ENCODE results near the gene PCDHA4.
A peak's percentile ranks its signal among the peaks of the same experiment; 100 is the strongest.
"Not testable (repeated sequence)": the region's sequence is repeated elsewhere in the genome, so short reads cannot be mapped to it uniquely, and the experiment has no call there.

Gene PCDHA4

DNA sequence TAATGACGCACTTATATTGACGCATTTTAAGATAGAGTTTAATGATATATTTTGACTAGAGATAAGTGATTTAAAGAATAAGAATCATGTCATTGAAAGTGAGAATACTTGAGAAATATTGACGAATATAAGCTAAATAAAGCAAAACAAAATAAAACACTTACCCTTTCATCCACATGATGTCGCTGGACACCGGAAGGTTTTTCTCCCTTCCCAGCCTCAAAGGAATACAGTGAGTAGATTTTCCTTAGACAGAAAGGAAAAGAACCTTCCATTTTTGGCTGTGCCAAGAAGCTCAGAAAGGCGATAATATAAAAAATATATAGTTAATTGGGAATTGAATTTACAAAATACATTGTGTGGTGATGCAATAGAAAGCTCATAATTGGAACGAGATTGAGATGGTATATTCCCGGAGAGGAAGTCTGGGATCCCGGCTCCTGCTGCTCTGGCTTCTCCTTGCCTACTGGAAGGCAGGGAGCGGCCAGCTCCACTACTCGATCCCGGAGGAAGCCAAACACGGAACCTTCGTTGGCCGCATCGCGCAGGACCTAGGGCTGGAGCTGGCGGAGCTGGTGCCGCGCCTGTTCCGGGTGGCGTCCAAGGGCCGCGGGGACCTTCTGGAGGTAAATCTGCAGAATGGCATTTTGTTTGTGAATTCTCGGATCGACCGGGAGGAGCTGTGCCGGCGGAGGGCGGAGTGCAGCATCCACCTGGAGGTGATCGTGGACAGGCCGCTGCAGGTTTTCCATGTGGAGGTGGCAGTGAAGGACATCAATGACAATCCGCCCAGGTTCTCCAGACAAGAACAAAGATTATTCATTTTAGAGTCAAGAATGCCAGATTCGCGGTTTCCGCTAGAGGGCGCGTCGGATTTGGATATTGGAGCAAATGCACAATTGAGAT, 14.8 kb downstream of the PCDHA4 start, which contains the start of gene PCDHA5:
PCDHA5 (plus strand) TSS at position 239 of the 906 bp plus-strand sequence.
- DNase-seq (ENCODE audit: low spot score), result no peak

DNA sequence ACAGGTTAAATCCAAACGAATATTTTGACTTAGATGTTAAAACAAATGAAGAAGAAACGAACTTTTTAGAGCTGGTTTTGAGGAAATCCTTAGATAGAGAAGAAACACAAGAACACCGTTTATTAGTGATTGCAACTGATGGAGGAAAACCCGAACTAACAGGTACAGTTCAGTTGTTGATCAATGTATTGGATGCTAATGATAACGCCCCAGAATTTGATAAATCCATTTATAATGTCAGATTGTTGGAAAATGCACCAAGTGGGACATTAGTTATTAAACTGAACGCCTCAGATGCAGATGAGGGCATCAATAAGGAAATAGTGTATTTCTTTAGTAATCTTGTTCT, 15.4 kb downstream of the PCDHA4 start:
- DNase-seq (ENCODE audit: low spot score), result no peak

DNA sequence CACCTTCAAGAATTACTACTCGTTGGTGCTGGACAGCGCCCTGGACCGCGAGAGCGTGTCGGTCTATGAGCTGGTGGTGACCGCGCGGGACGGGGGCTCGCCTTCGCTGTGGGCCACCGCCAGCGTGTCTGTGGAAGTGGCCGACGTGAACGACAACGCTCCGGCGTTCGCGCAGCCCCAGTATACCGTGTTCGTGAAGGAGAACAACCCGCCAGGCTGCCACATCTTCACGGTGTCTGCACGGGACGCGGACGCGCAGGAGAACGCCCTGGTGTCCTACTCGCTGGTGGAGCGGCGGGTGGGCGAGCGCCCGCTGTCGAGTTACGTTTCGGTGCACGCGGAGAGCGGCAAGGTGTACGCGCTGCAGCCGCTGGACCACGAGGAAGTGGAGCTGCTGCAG, 16.1 kb downstream of the PCDHA4 start:
- not testable (repeated sequence) for DNase-seq (ENCODE audit: low spot score)

DNA sequence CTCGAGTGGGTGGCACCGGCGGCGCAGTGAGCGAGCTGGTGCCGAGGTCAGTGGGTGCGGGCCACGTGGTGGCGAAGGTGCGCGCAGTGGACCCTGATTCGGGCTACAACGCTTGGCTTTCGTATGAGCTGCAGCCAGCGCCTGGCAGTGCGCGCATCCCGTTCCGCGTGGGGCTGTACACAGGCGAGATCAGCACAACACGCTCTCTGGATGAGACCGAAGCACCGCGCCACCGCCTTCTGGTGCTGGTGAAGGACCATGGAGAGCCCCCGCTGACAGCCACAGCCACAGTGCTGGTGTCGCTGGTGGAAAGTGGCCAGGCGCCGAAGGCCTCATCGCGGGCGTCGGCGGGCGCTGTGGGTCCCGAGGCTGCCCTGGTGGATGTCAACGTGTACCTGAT, 16.6 kb downstream of the PCDHA4 start:
- no peak for DNase-seq (ENCODE audit: low spot score)

DNA sequence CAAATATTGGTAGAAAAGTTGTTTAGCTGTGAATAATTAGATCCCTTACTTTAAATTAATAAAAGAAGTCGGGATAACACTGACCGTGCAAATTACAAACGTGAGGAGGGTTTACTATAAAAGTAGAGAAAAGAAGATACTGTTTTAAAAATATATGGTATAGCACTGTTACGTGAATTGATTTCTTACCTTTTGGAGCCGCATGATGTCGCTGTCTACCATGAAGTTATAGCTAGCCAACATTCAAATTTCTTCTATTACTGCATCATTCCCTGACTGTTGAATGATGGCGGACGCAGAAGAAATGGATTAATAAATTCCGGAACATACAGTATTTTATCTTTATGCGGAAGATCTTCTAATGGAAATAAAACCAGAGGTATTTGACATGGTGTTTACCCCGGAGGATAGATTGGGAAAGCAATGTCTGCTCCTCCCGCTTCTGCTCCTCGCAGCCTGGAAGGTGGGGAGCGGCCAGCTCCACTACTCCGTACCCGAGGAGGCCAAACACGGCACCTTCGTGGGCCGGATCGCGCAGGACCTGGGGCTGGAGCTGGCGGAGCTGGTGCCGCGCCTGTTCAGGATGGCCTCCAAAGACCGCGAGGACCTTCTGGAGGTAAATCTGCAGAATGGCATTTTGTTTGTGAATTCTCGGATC, 21.0 kb downstream of the PCDHA4 start, which contains the start of gene PCDHA6:
PCDHA6 (plus strand) TSS at position 257 of the 658 bp plus-strand sequence; CDS start at position 389, 132 bp downstream.
- DNase-seq (ENCODE audit: low spot score), result no peak

DNA sequence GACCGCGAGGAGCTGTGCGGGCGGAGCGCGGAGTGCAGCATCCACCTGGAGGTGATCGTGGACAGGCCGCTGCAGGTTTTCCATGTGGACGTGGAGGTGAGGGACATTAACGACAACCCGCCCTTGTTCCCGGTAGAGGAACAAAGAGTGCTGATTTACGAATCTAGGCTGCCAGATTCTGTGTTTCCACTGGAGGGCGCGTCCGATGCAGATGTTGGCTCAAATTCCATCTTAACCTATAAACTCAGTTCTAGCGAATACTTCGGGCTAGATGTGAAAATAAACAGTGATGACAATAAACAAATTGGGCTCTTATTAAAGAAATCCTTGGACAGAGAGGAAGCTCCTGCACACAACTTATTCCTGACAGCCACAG, 21.5 kb downstream of the PCDHA4 start:
- no peak for DNase-seq (ENCODE audit: low spot score)

DNA sequence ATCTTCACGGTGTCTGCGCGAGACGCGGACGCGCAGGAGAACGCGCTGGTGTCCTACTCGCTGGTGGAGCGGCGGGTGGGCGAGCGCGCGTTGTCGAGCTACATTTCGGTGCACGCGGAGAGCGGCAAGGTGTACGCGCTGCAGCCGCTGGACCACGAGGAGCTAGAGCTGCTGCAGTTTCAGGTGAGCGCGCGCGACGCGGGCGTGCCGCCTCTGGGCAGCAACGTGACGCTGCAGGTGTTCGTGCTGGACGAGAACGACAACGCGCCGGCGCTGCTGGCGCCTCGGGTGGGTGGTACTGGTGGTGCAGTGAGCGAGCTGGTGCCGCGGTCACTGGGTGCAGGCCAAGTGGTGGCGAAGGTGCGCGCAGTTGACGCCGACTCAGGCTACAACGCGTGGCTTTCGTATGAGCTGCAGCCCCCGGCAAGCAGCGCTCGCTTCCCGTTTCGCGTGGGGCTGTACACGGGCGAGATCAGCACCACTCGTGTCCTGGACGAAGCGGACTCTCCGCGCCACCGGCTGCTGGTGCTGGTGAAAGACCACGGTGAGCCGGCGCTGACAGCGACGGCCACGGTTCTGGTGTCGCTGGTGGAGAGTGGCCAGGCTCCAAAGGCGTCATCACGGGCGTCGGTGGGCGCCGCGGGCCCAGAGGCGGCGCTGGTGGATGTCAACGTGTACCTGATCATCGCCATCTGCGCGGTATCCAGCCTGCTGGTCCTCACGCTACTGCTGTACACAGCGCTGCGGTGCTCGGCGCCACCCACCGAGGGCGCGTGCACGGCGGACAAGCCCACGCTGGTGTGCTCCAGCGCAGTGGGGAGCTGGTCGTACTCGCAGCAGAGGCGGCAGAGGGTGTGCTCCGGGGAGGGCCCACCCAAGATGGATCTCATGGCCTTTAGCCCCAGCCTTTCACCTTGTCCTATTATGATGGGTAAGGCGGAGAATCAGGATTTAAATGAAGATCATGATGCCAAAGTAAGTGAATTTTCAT, 22.9 kb downstream of the PCDHA4 start:
- not testable (repeated sequence) for DNase-seq (ENCODE audit: low spot score)

DNA sequence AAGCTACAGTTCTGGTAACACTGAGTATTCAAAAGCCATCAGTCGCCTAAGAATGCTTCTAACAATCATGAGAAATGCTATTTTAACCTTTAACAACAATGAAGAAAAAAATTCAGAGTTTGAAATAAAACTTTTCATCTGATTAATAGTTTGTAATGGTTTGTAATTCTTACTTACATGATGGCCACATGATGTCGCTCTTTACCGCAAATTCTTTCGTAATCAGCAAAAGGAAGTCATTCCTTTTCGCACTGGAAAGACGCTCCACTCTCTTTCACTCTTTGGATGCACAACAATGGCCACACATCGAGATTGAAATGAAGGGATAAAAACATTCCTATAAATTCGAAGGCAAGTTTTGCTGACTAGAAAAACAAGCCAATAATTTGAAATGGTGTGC, 27.1 kb downstream of the PCDHA4 start, which contains the start of gene PCDHA7:
PCDHA7 (plus strand) TSS at position 277 of the 400 bp plus-strand sequence; CDS start at position 392, 115 bp downstream.
- no peak for DNase-seq (ENCODE audit: low spot score)

DNA sequence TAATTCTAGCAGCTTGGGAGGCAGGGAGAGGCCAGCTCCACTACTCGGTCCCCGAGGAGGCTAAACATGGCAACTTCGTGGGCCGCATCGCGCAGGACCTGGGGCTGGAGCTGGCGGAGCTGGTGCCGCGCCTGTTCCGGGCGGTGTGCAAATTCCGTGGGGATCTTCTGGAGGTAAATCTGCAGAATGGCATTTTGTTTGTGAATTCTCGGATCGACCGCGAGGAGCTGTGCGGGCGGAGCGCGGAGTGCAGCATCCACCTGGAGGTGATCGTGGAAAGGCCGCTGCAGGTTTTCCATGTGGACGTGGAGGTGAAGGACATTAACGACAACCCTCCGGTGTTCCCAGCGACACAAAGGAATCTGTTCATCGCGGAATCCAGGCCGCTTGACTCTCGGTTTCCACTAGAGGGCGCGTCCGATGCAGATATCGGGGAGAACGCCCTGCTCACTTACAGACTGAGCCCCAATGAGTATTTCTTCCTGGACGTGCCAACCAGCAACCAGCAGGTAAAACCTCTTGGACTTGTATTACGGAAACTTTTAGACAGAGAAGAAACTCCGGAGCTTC, 27.7 kb downstream of the PCDHA4 start:
- DNase-seq (ENCODE audit: low spot score), result not testable (repeated sequence)

DNA sequence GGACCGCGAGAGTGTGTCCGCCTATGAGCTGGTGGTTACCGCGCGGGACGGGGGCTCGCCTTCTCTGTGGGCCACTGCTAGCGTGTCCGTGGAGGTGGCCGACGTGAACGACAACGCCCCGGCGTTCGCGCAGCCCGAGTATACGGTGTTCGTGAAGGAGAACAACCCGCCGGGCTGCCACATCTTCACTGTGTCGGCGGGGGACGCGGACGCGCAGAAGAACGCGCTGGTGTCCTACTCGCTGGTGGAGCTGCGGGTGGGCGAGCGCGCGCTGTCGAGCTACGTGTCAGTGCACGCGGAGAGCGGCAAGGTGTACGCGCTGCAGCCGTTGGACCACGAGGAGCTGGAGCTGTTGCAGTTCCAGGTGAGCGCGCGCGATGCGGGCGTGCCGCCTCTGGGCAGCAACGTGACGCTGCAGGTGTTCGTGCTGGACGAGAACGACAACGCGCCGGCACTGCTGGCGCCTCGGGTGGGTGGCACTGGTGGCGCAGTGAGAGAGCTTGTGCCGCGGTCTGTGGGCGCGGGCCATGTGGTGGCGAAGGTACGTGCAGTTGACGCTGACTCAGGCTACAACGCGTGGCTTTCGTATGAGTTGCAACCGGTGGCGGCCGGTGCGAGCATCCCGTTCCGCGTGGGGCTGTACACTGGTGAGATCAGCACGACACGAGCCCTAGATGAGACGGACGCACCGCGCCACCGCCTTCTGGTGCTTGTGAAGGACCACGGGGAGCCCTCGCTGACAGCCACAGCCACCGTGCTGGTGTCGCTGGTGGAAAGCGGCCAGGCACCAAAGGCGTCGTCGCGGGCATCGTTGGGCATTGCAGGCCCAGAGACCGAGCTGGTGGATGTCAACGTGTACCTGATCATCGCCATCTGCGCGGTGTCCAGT, 29.0 kb downstream of the PCDHA4 start:
- no peak for DNase-seq (ENCODE audit: low spot score)

DNA sequence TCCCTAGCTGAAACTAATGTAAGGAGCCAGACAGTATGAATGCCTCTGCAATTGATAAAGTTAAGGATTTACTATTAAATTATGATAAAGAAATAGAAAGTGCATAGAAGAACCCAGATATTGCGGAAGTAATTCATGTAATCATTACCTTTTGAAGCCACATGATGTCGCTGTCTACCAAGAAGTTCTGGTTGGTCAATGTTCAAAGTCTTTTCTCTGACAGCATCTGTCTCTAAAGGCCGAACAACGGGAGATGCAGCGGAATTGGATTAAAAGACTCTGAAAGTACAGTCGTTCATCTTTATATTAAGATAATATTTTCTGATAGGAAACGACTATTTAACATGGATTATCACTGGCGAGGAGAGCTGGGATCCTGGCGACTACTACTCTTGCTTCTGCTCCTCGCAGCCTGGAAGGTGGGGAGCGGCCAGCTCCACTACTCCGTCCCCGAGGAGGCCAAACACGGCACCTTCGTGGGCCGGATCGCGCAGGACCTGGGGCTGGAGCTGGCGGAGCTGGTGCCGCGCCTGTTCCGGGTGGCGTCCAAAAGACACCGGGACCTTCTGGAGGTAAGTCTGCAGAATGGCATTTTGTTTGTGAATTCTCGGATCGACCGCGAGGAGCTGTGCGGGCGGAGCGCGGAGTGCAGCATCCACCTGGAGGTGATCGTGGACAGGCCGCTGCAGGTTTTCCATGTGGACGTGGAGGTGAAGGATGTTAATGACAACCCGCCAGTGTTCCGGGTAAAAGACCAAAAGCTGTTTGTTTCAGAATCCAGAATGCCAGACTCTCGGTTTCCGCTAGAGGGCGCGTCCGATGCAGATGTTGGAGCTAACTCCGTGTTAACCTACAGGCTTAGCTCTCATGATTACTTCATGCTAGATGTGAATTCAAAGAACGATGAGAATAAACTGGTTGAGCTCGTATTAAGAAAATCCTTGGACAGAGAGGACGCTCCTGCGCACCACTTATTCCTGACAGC, 34.4 kb downstream of the PCDHA4 start, which contains the start of gene PCDHA8:
PCDHA8 (plus strand) TSS at position 210 of the 985 bp plus-strand sequence; CDS start at position 345, 135 bp downstream.
- DNase-seq (ENCODE audit: low spot score), result peak; percentile 1

DNA sequence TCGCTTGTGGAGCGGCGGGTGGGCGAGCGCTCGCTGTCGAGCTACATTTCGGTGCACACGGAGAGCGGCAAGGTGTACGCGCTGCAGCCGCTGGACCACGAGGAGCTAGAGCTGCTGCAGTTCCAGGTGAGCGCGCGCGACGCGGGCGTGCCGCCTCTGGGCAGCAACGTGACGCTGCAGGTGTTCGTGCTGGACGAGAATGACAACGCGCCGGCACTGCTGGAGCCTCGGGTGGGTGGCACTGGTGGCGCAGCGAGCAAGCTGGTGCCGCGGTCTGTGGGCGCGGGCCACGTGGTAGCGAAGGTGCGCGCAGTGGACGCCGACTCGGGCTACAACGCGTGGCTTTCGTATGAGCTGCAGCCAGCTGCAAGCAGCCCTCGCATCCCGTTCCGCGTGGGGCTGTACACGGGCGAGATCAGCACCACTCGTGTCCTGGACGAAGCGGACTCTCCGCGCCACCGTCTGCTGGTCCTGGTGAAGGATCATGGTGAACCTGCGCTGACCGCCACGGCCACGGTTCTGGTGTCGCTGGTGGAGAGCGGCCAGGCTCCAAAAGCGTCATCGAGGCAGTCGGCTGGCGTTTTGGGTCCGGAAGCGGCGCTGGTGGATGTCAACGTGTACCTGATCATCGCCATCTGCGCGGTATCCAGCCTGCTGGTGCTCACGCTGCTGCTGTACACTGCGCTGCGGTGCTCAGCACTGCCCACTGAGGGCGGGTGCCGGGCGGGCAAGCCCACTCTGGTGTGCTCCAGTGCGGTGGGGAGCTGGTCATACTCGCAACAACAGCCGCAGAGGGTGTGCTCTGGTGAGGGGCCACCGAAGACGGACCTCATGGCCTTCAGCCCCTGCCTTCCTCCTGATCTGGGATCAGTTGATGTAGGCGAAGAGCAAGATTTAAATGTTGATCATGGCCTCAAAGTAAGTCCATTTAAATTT, 36.2 kb downstream of the PCDHA4 start:
- DNase-seq (ENCODE audit: low spot score), result no peak

DNA sequence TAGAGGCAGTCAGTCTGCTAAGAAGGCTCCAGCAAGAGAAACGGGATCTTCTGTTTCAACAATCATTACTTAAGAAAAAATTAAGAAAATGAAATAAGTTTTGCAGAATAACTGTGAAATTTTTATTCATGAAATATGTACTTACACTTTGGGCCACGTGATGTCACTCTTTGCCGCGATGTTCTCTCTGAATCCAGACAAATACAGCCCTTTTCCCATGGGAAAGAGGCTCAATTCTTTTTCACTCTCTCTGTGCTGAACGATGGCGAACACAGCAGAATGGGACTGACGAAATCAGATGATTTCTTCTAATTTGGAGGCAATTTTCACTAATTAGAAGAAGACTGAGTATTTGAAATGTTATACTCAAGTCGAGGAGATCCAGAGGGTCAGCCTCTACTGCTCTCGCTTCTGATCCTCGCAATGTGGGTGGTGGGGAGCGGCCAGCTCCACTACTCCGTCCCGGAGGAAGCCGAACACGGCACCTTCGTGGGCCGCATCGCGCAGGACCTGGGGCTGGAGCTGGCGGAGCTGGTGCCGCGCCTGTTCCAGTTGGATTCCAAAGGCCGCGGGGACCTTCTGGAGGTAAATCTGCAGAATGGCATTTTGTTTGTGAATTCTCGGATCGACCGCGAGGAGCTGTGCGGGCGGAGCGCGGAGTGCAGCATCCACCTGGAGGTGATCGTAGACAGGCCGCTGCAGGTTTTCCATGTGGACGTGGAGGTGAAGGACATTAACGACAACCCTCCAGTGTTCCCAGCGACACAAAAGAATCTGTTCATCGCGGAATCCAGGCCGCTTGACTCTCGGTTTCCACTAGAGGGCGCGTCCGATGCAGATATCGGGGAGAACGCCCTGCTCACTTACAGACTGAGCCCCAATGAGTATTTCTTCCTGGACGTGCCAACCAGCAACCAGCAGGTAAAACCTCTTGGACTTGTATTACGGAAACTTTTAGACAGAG, 41.6 kb downstream of the PCDHA4 start, which contains the start of gene PCDHA9:
PCDHA9 (plus strand) TSS at position 244 of the 964 bp plus-strand sequence; CDS start at position 358, 114 bp downstream.
- DNase-seq (ENCODE audit: low spot score), result not testable (repeated sequence)

DNA sequence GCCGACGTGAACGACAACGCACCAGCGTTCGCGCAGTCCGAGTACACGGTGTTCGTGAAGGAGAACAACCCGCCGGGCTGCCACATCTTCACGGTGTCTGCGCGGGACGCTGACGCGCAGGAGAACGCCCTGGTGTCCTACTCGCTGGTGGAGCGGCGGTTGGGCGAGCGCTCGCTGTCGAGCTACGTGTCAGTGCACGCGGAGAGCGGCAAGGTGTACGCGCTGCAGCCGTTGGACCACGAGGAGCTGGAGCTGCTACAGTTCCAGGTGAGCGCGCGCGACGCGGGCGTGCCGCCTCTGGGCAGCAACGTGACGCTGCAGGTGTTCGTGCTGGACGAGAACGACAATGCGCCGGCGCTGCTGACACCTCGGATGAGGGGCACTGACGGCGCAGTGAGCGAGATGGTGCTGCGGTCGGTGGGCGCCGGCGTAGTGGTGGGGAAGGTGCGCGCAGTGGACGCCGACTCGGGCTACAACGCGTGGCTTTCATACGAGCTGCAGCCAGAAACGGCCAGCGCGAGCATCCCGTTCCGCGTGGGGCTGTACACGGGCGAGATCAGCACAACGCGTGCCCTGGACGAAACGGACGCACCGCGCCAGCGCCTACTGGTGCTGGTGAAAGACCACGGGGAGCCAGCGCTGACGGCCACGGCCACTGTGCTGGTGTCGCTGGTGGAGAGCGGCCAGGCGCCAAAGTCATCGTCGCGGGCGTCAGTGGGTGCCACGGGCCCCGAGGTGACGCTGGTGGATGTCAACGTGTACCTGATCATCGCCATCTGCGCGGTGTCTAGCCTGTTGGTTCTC, 43.2 kb downstream of the PCDHA4 start:
- DNase-seq (ENCODE audit: low spot score), result not testable (repeated sequence)

DNA sequence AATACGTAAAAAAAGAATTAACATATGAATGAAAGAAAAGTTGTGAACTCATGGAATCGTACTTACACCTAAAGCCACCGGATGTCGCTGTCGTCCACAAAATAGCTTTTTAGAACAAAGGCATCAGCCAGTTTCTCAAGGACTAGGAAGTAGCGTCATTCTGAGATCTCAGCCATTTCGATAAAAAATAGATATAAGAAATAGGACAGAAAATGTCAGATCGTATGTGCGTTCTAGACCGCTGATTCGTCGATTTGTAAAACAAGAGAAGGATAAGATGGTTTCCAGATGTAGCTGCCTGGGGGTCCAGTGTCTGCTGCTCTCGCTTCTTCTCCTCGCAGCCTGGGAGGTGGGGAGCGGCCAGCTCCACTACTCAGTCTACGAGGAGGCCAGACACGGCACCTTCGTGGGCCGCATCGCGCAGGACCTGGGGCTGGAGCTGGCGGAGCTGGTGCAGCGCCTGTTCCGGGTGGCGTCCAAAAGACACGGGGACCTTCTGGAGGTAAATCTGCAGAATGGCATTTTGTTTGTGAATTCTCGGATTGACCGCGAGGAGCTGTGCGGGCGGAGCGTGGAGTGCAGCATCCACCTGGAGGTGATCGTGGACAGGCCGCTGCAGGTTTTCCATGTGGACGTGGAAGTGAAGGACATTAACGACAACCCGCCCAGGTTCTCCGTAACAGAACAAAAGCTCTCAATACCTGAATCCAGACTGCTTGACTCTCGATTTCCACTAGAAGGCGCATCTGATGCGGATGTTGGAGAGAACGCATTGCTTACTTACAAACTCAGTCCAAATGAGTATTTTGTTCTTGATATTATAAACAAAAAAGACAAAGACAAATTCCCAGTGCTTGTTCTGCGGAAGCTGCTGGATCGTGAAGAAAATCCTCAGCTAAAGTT, 49.2 kb downstream of the PCDHA4 start, which contains the start of gene PCDHA10:
PCDHA10 (plus strand) TSS at position 126 of the 903 bp plus-strand sequence; CDS start at position 278, 152 bp downstream.
- no peak for DNase-seq (ENCODE audit: low spot score)

All from CD4-positive, alpha-beta T cell treated with Interleukin-2 at 100 ng/mL for 4 hours (primary cell).